SU-DHL-6 (cell line): ENCODE results near the gene CPEB3.

Experiments used
- H2AFZ ChIP-seq: fragments of 200-600 bp; sonication (generic); 2 replicates; pipeline ENCODE4 v1.6.1; 2014; ENCODE audit warnings: low read depth, mild to moderate bottlenecking, moderate library complexity, mixed read lengths, antibody characterized with exemption, low read length; ENCODE audit not compliant: severe bottlenecking
- H3F3A ChIP-seq: fragments of 200-600 bp; shearing (Covaris generic); 2 replicates; pipeline ENCODE4 v1.6.0; 2016; ENCODE audit warnings: antibody characterized with exemption, mild to moderate bottlenecking; ENCODE audit not compliant: insufficient read depth
- H3K27ac ChIP-seq: fragments of 200-600 bp; sonication (generic); 2 replicates; pipeline ENCODE4 v1.5.1; 2016; ENCODE audit warnings: low read depth, mild to moderate bottlenecking, low read length, moderate library complexity, mixed read lengths
- H3K27me3 ChIP-seq: fragments of 200-600 bp; sonication (generic), shearing (Covaris generic); 2 replicates; pipeline ENCODE4 v1.6.0; 2014; ENCODE audit warnings: mild to moderate bottlenecking, low read length
- H3K36me3 ChIP-seq: fragments of 200-600 bp; sonication (generic); 2 replicates; pipeline ENCODE4 v1.6.1; 2014; ENCODE audit warnings: mild to moderate bottlenecking, low read length, mixed read lengths
- H3K4me2 ChIP-seq: fragments of 300-600, 200-600 bp; shearing (Covaris generic), sonication (generic); 2 replicates; pipeline ENCODE4 v1.6.0; 2014; ENCODE audit warnings: low read length, low read depth, mild to moderate bottlenecking; ENCODE audit not compliant: poor library complexity, severe bottlenecking
- H3K4me3 ChIP-seq: fragments of 200-600 bp; sonication (generic); 2 replicates; pipeline ENCODE4 v1.5.1; 2014; ENCODE audit warnings: antibody characterized with exemption, low read length, mild to moderate bottlenecking, mixed read lengths; ENCODE audit not compliant: insufficient read depth, poor library complexity, severe bottlenecking
- H3K79me2 ChIP-seq: fragments of 200-600 bp; sonication (generic); 2 replicates; pipeline ENCODE4 v1.6.1; 2014; ENCODE audit warnings: mild to moderate bottlenecking, low read length, moderate library complexity; ENCODE audit not compliant: insufficient read depth
- H3K9ac ChIP-seq: fragments of 200-600 bp; sonication (generic); 2 replicates; pipeline ENCODE4 v1.7.0; 2014; ENCODE audit warnings: mild to moderate bottlenecking, low read length
- H3K9me2 ChIP-seq: fragments of 200-600 bp; sonication (generic); replicated peaks from 2 replicates; pipeline ENCODE4 v1.6.1; 2014; ENCODE audit warnings: low read length; ENCODE audit not compliant: insufficient read depth
- H3K9me3 ChIP-seq: fragments of 200-600 bp; sonication (generic); 2 replicates; pipeline ENCODE4 v1.6.1; 2014; ENCODE audit warnings: low read length, mixed read lengths; ENCODE audit not compliant: insufficient read depth
- H4K20me1 ChIP-seq: fragments of 200-600 bp; sonication (generic); 2 replicates; pipeline ENCODE4 v1.6.1; 2014; ENCODE audit warnings: low read depth, mild to moderate bottlenecking, antibody characterized with exemption, low read length, moderate library complexity, mixed read lengths
- EZH2phosphoT487 ChIP-seq: fragments of 200-600 bp; sonication (generic), shearing (Covaris generic); conservative IDR thresholded peaks from 2 replicates; pipeline ENCODE4 v1.6.1; 2018; ENCODE audit warnings: mild to moderate bottlenecking, antibody characterized with exemption, low read length, moderate library complexity, mixed read lengths
- TF ChIP-seq, protein P1 (sequence below): fragments of 200-600 bp; sonication (generic); IDR thresholded peaks from one replicate; pipeline ENCODE4 v1.5.1; 2017; ENCODE audit warnings: antibody characterized with exemption, mild to moderate bottlenecking, low read length, moderate library complexity; ENCODE audit not compliant: insufficient read depth, poor library complexity, severe bottlenecking

Gene CPEB3

GRCh38 chr10:92066386-92066785 lies 224.5 kb downstream of the CPEB3 start:
- Histone ChIP-seq H3K4me2 (no peak overlapping the region), H3K79me2 (no peaks in the 10 kb centered on the region)
- TF ChIP-seq, protein P1, sequence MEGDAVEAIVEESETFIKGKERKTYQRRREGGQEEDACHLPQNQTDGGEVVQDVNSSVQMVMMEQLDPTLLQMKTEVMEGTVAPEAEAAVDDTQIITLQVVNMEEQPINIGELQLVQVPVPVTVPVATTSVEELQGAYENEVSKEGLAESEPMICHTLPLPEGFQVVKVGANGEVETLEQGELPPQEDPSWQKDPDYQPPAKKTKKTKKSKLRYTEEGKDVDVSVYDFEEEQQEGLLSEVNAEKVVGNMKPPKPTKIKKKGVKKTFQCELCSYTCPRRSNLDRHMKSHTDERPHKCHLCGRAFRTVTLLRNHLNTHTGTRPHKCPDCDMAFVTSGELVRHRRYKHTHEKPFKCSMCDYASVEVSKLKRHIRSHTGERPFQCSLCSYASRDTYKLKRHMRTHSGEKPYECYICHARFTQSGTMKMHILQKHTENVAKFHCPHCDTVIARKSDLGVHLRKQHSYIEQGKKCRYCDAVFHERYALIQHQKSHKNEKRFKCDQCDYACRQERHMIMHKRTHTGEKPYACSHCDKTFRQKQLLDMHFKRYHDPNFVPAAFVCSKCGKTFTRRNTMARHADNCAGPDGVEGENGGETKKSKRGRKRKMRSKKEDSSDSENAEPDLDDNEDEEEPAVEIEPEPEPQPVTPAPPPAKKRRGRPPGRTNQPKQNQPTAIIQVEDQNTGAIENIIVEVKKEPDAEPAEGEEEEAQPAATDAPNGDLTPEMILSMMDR = no peak

DNA sequence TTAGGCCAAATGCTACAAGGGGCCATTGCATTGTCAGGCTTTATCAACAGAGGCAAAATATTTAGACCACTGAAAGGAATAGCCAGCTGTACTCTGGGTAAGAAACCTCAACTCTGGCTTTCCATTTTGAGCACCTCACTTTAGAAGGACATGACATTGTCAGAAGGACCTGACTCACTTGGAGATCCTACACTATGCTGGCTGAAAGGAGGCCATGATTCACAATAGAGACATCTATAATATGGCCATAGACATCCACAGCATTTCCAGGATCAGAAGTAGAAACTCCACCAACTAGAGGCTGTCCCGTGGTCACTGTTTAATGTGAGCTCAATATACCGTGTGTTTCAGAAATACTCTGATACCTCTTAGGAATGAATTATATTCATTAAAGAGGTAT lies 226.4 kb downstream of the CPEB3 start:
- Histone ChIP-seq H2AFZ (no peak overlapping the region), H3F3A (no peaks in the 10 kb centered on the region), H3K4me2 (no peak overlapping the region), H3K9ac (no peak overlapping the region), H3K27ac (no peak overlapping the region), H3K4me3 (no peak overlapping the region), H3K27me3 (no peaks in the 10 kb centered on the region), H3K9me2 (no peaks in the 10 kb centered on the region), H3K36me3 (no peaks in the 10 kb centered on the region), H3K9me3 (no peaks in the 10 kb centered on the region), H4K20me1 (no peaks in the 10 kb centered on the region), H3K79me2 (no peaks in the 10 kb centered on the region)
- no peak for TF ChIP-seq EZH2phosphoT487

More at GRCh38 chr10:92066386-92066785, 224.5 kb downstream of the CPEB3 start:
- no peak overlapping the region for H3K9ac ChIP-seq
- H3K9me3 ChIP-seq = no peaks in the 10 kb centered on the region
- no peaks in the 10 kb centered on the region for H3F3A ChIP-seq
- H3K27me3 ChIP-seq = no peaks in the 10 kb centered on the region
- H2AFZ ChIP-seq = no peak overlapping the region
- H3K27ac ChIP-seq = no peak overlapping the region
- no peaks in the 10 kb centered on the region for H4K20me1 ChIP-seq
- no peak overlapping the region for H3K4me3 ChIP-seq
- H3K36me3 ChIP-seq = no peaks in the 10 kb centered on the region
- H3K9me2 ChIP-seq = no peaks in the 10 kb centered on the region

GRCh38 chr10:92062273-92062672 lies 228.6 kb downstream of the CPEB3 start:
- Histone ChIP-seq H2AFZ (no peak overlapping the region), H3K9me2 (no peaks in the 10 kb centered on the region), H3K4me2 (no peak overlapping the region), H3K9me3 (no peaks in the 10 kb centered on the region), H4K20me1 (no peaks in the 10 kb centered on the region), H3K27me3 (no peaks in the 10 kb centered on the region), H3K27ac (no peak overlapping the region), H3F3A (no peaks in the 10 kb centered on the region), H3K79me2 (no peaks in the 10 kb centered on the region), H3K36me3 (no peaks in the 10 kb centered on the region), H3K9ac (no peak overlapping the region), H3K4me3 (no peak overlapping the region)
- no peak for TF ChIP-seq EZH2phosphoT487
- TF ChIP-seq, protein P1 = no peak

DNA sequence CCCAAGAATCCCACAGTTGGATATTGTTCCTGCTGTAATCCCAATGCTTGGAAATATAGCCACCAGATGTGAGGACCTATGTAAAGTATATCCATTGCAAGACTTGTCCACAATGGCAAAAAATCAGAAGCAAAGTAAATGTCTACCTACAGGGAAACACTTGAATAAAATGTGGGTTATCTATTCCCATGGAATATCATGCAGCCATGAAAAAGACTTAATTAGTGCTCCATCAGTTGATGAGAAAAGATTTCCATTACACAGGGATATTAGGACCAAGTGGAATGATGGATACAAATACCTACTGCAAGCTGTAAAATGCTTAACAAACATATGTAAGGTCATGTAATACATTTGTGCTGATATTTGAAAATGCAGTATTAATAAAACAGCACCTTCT lies 236.1 kb downstream of the CPEB3 start:
- no peaks in the 10 kb centered on the region for H3K36me3 ChIP-seq
- H3K79me2 ChIP-seq = no peaks in the 10 kb centered on the region
- TF ChIP-seq, protein P1 = no peak
- no peak for TF ChIP-seq EZH2phosphoT487
- no peak overlapping the region for H3K27ac ChIP-seq
- no peaks in the 10 kb centered on the region; the same call in 1 of the 2 replicates for H3F3A ChIP-seq
- no peak overlapping the region for H3K4me3 ChIP-seq
- no peaks in the 10 kb centered on the region for H3K27me3 ChIP-seq
- H4K20me1 ChIP-seq = no peaks in the 10 kb centered on the region
- no peaks in the 10 kb centered on the region for H3K9me3 ChIP-seq
- no peak overlapping the region for H2AFZ ChIP-seq
- no peak overlapping the region for H3K4me2 ChIP-seq
- H3K9me2 ChIP-seq = no peaks in the 10 kb centered on the region
- no peak overlapping the region for H3K9ac ChIP-seq
